Panc1 (cell line): ENCODE data around the gene MORN1.

Source experiments
- CTCF ChIP-seq: fragments of 450-650 bp; IDR thresholded peaks from 2 replicates; pipeline ENCODE4 v1.5.1; 2017; ENCODE audit warnings: mild to moderate bottlenecking
- POLR2AphosphoS5 ChIP-seq: IDR thresholded peaks from 2 replicates; pipeline ENCODE4 v1.6.1; 2012; ENCODE audit warnings: mild to moderate bottlenecking, low read depth, low read length, moderate library complexity
- REST ChIP-seq, 2 experiments: IDR thresholded peaks; 2 replicates each; pipeline ENCODE4 v1.6.1; 2011 to 2012; ENCODE audit warnings: low read depth in 2 of 2, control low read depth in 1 of 2, low read length in 1 of 2, mild to moderate bottlenecking in 1 of 2, moderate library complexity in 1 of 2; ENCODE audit not compliant: insufficient read depth in 1 of 2
- SIN3A ChIP-seq: IDR thresholded peaks from 2 replicates; pipeline ENCODE4 v1.6.1; 2012; ENCODE audit warnings: low read depth, mild to moderate bottlenecking, low read length, moderate library complexity, borderline replicate concordance; ENCODE audit not compliant: insufficient read depth
- TCF7L2 ChIP-seq: IDR thresholded peaks from 2 replicates; pipeline ENCODE4 v1.6.1; 2011; ENCODE audit warnings: mild to moderate bottlenecking, low read depth, low read length, inconsistent platforms

- TF ChIP-seq CTCF (peak; percentile 97), POLR2AphosphoS5 (no peak), REST (IDR thresholded peaks at IDR 0.05; ENCODE audit: insufficient read depth in 1 of 2, low read depth in 2 of 2, low read length in 1 of 2) (no peak; a peak in 1 of 4 replicates), SIN3A (no peak), TCF7L2 (no peak)
Observed at GRCh38 chr1:2314803-2315673, 76.3 kb downstream of the MORN1 start.
